HG03103 (cell line): Measurements from ENCODE around the gene PTPRN2.
"Not testable (repeated sequence)": the region's sequence is repeated elsewhere in the genome, so short reads cannot be mapped to it uniquely, and the experiment has no call there.

ENCODE experiments used
- ATAC-seq: cut with Tn5 transposase; IDR thresholded peaks from one replicate; pipeline ENCODE4 v1.9.1; 2021; ENCODE audit warnings: low read depth; ENCODE audit not compliant: unreplicated experiment

PTPRN2 gene

DNA sequence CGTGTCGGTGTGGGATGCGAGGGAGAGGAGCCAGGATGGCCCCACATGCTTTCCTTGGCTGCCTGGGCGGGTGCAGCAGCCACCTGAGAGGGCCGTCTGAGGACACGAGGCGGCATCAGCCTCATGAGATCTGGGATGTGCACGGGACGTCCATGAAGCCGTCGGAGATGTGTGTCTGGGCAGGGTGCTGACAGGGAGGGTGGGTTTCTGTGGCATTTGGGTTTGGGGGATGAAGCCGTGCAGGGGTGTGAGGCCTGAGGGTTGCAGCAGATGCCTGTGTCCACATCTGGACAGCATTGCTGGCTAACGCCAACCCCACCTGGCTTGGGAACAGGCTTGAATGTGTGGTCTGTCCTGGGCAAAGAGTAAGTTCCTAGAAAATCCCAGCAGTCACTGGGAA lies 1071.3 kb downstream of the PTPRN2 start:
- no peak for ATAC-seq

DNA sequence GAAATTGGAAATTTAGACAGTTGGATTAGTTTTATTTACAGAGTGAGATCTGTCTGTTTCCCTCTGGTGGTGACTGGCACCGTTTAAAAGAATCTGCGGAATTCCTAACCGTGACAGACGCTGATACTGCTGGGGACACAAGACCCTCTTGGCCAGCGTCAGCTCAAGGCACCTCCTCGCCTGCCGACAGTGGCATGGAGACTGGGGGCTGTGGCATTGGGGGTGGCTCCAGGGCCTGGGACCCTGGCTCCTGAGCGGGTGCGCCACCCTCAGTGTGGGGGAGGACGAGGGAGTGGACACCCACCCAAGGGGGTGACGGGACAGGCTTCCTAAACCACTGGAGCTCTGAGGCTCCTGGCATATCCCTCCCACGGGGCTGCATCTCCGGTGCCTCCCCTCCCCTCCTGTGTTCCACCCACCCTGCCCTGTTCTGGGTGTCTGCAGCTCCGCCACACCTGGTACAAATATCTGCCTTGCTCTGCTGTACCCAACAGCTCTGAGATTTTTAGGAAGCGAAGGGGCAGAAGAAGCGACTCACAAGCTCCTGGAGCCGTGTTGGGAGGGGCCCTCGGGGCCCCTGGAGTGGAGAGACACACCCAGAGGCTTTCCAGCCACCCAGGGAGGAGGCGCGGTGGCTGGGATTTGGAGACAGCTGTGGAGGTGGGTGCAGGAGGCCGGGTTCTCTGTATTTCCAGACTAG lies 1072.1 kb downstream of the PTPRN2 start:
- no peak for ATAC-seq

- no peak for ATAC-seq
Observed at GRCh38 chr7:157514746-157515145, 1072.9 kb downstream of the PTPRN2 start.

- no peak for ATAC-seq
Observed at GRCh38 chr7:157514306-157514705, 1073.3 kb downstream of the PTPRN2 start.

- no peak for ATAC-seq
Observed at GRCh38 chr7:157513682-157514081, 1073.9 kb downstream of the PTPRN2 start.

DNA sequence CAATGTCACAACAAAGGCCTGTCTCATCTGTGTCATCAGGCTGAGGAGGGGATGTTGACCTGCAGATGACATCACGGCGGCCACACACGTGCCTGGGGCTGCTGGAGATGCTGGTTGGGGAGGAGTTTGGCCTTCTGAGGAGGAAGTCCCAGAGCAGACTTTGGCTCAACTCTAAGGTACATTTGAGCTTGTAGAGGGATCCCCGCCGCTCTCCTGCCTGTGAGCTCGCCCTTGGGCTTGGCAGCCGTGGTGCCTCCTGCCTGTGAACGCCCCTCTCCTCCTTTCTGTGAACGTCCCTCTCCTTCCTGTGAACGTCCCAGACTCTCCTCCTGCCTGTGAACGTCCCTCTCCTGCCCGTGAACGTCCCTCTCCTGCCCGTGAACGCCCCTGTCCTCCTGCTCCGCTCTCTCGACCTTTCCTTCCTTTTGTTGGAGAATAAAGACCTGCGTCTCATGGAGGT lies 1074.4 kb downstream of the PTPRN2 start:
- ATAC-seq, result no peak

DNA sequence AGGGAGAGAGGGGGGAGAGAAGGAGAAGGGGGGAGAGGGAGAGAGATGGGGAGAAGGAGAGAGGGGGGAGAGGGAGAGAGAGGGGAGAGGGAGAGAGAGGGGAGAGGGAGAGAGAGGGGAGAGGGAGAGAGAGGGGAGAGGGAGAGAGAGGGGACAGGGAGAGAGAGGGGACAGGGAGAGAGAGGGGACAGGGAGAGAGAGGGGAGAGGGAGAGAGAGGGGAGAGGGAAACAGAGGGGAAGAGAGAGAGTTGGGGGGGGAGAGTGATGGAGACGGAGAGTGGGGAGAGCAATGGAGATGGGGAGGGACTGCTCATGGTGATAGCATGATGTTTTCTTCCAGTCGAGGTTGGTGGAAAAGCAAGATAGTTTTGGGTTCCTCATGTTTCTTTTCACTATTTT lies 1078.4 kb downstream of the PTPRN2 start:
- no peak for ATAC-seq

DNA sequence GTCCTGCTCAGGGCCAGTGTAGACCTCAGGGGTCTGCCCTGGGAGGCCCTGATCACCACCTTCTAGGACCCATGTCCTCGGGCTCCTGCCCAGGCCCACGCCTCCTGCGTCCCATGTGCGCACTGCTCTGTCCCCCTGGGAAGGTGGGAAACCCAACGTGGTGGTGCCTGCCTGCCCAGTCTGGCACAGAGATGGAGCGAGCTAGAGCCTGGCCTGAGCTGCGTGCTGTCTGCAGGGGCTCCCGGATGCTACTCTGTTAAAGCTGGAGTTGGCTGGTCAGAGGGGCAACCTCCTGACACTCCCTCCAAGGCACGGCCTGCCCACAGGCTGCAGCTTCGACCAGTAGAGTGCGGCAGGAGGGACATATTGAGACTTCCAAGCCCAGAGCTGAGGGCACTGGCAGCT lies 1079.1 kb downstream of the PTPRN2 start:
- ATAC-seq, result no peak

DNA sequence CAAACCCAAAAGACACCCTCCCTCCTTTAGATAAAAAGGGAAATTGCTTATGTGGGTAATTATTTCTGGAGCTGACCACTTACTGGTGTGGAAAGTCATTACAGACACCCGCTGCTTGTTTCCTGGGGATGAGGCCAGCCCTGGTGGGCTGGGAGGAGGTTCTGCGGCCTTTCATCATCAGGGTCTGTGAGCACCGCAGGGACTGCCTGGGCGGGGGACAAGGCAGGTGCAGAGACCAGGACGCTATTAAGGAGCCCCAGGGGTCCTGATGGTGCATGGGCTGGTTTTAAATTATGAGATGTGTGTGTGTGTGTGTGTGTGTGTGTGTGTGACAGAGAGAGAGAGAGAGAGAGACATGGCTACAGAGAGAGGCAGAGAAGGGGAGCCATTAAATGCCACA lies 1079.6 kb downstream of the PTPRN2 start:
- no peak for ATAC-seq

- ATAC-seq, result no peak
Observed at GRCh38 chr7:157506268-157506667, 1081.4 kb downstream of the PTPRN2 start.

DNA sequence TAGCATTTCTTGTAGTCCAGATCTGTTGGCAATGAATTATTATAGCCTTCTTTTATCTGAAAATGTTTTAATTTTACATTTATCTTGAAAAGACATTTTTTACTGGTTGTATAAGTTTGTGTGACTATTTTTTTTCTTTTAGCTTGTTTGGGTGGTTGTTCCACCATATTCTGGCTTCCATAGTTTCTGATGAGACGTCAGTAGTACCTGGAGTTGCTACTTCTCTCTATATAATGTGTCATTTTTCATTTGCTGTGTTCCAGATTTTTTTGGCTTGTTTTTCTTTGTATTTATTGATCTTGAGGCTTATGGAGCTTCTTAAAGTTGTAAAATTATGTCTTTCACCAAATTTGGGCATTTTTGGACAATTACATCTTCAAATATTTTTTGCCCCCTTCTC lies 1082.0 kb downstream of the PTPRN2 start:
- ATAC-seq, result no peak

- ATAC-seq, result no peak
Observed at GRCh38 chr7:157503229-157503628, 1084.4 kb downstream of the PTPRN2 start.

- ATAC-seq, result peak; percentile 50
Observed at GRCh38 chr7:157502701-157503111, 1084.9 kb downstream of the PTPRN2 start.

DNA sequence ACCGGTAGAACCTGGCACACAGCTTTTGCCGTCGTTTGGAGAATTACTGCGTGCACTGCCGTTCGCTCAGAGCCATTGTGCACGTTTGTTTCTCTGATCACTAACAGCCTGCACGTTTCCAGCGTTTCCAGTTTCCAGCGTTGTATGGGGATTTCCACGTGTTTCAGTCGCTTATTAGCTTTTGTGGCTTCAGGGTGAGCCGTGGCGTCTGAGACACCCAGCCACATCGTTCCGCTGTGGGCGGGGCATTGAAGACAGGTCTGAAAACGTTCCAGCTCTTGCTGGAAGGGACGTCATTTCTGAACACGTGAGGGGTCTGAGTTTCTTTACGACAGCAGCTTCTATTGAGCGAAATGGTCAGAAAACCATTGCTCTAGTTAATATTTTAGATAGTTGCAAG lies 1086.0 kb downstream of the PTPRN2 start:
- no peak for ATAC-seq

- ATAC-seq, result not testable (repeated sequence)
Observed at GRCh38 chr7:157500989-157501540, 1086.6 kb downstream of the PTPRN2 start.

- ATAC-seq, result no peak
Observed at GRCh38 chr7:157500171-157500960, 1087.3 kb downstream of the PTPRN2 start.

GRCh38 chr7:157499835-157500153 lies 1087.8 kb downstream of the PTPRN2 start:
- ATAC-seq, result no peak

DNA sequence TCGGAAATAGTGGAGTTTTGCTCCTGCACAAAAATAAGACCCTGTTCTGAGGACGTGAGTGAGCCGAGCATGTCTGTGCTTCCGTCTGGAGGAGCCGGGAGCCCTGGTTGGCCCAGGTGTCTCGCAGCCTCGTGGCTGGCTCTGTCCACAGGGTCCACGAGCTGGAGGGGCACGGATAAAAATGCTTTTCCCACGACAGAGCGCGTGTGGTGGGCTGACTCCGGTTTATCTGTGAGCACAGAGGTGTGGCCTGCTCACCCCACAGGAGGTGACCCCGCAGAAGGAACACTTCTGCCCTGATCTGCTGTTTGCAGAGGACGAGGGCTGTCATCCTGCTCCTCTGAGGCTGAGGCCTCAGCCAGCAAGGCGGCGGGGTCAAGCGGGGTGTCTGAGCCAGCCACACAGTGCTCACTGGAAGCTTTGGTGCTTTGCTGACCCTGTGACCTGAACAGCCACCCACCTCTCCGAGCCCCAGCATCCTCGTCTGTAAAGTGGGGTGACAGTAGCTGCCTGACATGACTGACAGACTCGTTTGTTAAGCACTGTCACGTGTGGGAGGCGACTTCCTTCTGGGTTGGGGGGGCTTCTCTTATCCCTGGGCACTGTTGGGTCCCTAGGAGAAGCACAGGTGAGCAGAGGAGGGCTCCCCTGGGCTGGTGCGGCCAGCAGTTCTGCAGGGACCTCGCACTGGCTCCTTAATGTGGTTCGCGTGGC lies 1088.3 kb downstream of the PTPRN2 start:
- ATAC-seq, result no peak

GRCh38 chr7:157498657-157499056 lies 1089.0 kb downstream of the PTPRN2 start:
- ATAC-seq, result no peak

GRCh38 chr7:157497744-157498651 lies 1089.6 kb downstream of the PTPRN2 start:
- no peak for ATAC-seq
